SK-N-SH treated with all-trans-retinoic acid at 6 μM for 48 hours (cell line): ENCODE data around the gene RTN4IP1.

Experiments used
- ATAC-seq: fragments of 200-7000 bp; cut with Tn5 transposase; 3 replicates; pipeline ENCODE4 v1.9.1; 2020; ENCODE audit warnings: mild to moderate bottlenecking, moderate library complexity
- ARNTL ChIP-seq: fragments of 450-650 bp; formaldehyde crosslinking; IDR thresholded peaks from 2 replicates; pipeline ENCODE4 v1.5.0; 2020; ENCODE audit warnings: low read depth, mild to moderate bottlenecking, moderate library complexity, borderline replicate concordance
- BACH2 ChIP-seq: fragments of 250-450 bp; sonication (Bioruptor Pico); IDR thresholded peaks from 2 replicates; pipeline ENCODE4 v1.9.0; 2021; ENCODE audit warnings: mild to moderate bottlenecking, borderline replicate concordance
- CREB5 ChIP-seq: fragments of 250-450 bp; sonication (Bioruptor Pico); IDR thresholded peaks from 2 replicates; pipeline ENCODE4 v1.5.1; 2020; ENCODE audit warnings: low read depth, mild to moderate bottlenecking, moderate library complexity
- CSDC2 ChIP-seq: fragments of 250-450 bp; sonication (Bioruptor Pico); IDR thresholded peaks from 2 replicates; pipeline ENCODE4 v1.5.0; 2020; ENCODE audit warnings: mild to moderate bottlenecking, moderate library complexity
- CSRNP3 ChIP-seq: fragments of 250-450 bp; sonication (Bioruptor Pico); IDR thresholded peaks from 2 replicates; pipeline ENCODE4 v1.5.1; 2021; ENCODE audit warnings: mild to moderate bottlenecking, moderate library complexity
- ESRRG ChIP-seq: fragments of 250-450 bp; sonication (Bioruptor Pico); IDR thresholded peaks from 2 replicates; pipeline ENCODE4 v1.6.1; 2021; ENCODE audit warnings: mild to moderate bottlenecking
- GLIS3 ChIP-seq: fragments of 250-450 bp; sonication (Bioruptor Pico); IDR thresholded peaks from 2 replicates; pipeline ENCODE4 v1.5.0; 2020; ENCODE audit warnings: mild to moderate bottlenecking, moderate library complexity
- ISL1 ChIP-seq: fragments of 250-450 bp; sonication (Bioruptor Pico); IDR thresholded peaks from 2 replicates; pipeline ENCODE4 v2.1.2; 2022; ENCODE audit warnings: mild to moderate bottlenecking, moderate library complexity
- PATZ1 ChIP-seq: fragments of 250-450 bp; sonication (Bioruptor Pico); IDR thresholded peaks from 2 replicates; pipeline ENCODE4 v1.8.0; 2020; ENCODE audit warnings: mild to moderate bottlenecking, moderate library complexity, borderline replicate concordance
- POU6F1 ChIP-seq: fragments of 250-450 bp; sonication (Bioruptor Pico); IDR thresholded peaks from 2 replicates; pipeline ENCODE4 v1.8.0; 2021; ENCODE audit warnings: low read depth, mild to moderate bottlenecking, moderate library complexity, borderline replicate concordance
- PPARA ChIP-seq: fragments of 250-450 bp; sonication (Bioruptor Pico); IDR thresholded peaks from 2 replicates; pipeline ENCODE4 v1.5.0; 2020; ENCODE audit warnings: mild to moderate bottlenecking, borderline replicate concordance
- RARB ChIP-seq: fragments of 250-450 bp; sonication (Bioruptor Pico); IDR thresholded peaks from 2 replicates; pipeline ENCODE4 v1.8.0; 2021; ENCODE audit warnings: mild to moderate bottlenecking, moderate library complexity
- SNAI2 ChIP-seq: fragments of 250-450 bp; sonication (Bioruptor Pico); IDR thresholded peaks from 2 replicates; pipeline ENCODE4 v1.5.0; 2020; ENCODE audit warnings: mild to moderate bottlenecking, moderate library complexity
- TCF4 ChIP-seq: fragments of 250-450 bp; sonication (Bioruptor Pico); IDR thresholded peaks from 2 replicates; pipeline ENCODE4 v1.8.0; 2021; ENCODE audit warnings: mild to moderate bottlenecking, moderate library complexity, borderline replicate concordance
- TOX ChIP-seq: fragments of 250-450 bp; sonication (Bioruptor Pico); IDR thresholded peaks from 2 replicates; pipeline ENCODE4 v1.8.0; 2021; ENCODE audit warnings: mild to moderate bottlenecking, moderate library complexity, borderline replicate concordance
- TSHZ2 ChIP-seq: fragments of 250-450 bp; sonication (Bioruptor Pico); IDR thresholded peaks from 2 replicates; pipeline ENCODE4 v1.5.0; 2020; ENCODE audit warnings: mild to moderate bottlenecking, moderate library complexity
- ZC3H10 ChIP-seq: fragments of 250-450 bp; sonication (Bioruptor Pico); IDR thresholded peaks from 2 replicates; pipeline ENCODE4 v1.5.1; 2021; ENCODE audit warnings: mild to moderate bottlenecking, moderate library complexity
- ZFP3 ChIP-seq: fragments of 250-450 bp; sonication (Bioruptor Pico); IDR thresholded peaks from 2 replicates; pipeline ENCODE4 v1.5.0; 2020; ENCODE audit warnings: mild to moderate bottlenecking, moderate library complexity
- ZFP30 ChIP-seq: fragments of 450-650 bp; formaldehyde crosslinking; IDR thresholded peaks from 2 replicates; pipeline ENCODE4 v1.5.0; 2022; ENCODE audit warnings: mild to moderate bottlenecking, moderate library complexity
- ZNF565 ChIP-seq: fragments of 450-650 bp; formaldehyde crosslinking; conservative IDR thresholded peaks from 2 replicates; pipeline ENCODE4 v1.5.0; 2020; ENCODE audit warnings: low read depth, mild to moderate bottlenecking, moderate library complexity
- ZNF70 ChIP-seq: fragments of 450-650 bp; formaldehyde crosslinking; IDR thresholded peaks from 2 replicates; pipeline ENCODE4 v1.5.0; 2020; ENCODE audit warnings: mild to moderate bottlenecking, moderate library complexity
- ZNF8 ChIP-seq: fragments of 450-650 bp; formaldehyde crosslinking; IDR thresholded peaks from 2 replicates; pipeline ENCODE4 v1.5.0; 2020; ENCODE audit warnings: mild to moderate bottlenecking, moderate library complexity

The RTN4IP1 gene

GRCh38 chr6:106619223-106619622, 10.1 kb downstream of the RTN4IP1 start:
- no peak for ATAC-seq
- no peak for TF ChIP-seq SNAI2
- no peak for TF ChIP-seq RARB
- no peak for TF ChIP-seq PATZ1
- no peak for TF ChIP-seq BACH2
- no peak for TF ChIP-seq TSHZ2 (CRISPR knock-in tag)

- no peak for ATAC-seq
These were observed 11.0 kb downstream of the RTN4IP1 start for GRCh38 chr6:106618324-106618723.

GRCh38 chr6:106617857-106618256, 11.4 kb downstream of the RTN4IP1 start:
- no peak for TF ChIP-seq RARB
- no peak for TF ChIP-seq ISL1 (CRISPR knock-in tag)
- TF ChIP-seq ZNF70 (CRISPR knock-in tag) = no peak
- TF ChIP-seq, all 23 proteins: peak for 0
- ATAC-seq = no peak

More at GRCh38 chr6:106618324-106618723, 11.0 kb downstream of the RTN4IP1 start:
- TF ChIP-seq RARB (no peak), CREB5 (CRISPR knock-in tag) (no peak), ZC3H10 (CRISPR knock-in tag) (no peak), TOX (CRISPR knock-in tag) (no peak), PPARA (CRISPR knock-in tag) (no peak), POU6F1 (CRISPR knock-in tag) (no peak), ZFP30 (CRISPR knock-in tag) (no peak), ESRRG (CRISPR knock-in tag) (no peak), TCF4 (CRISPR knock-in tag) (no peak)

- TF ChIP-seq TCF4 (CRISPR knock-in tag) (no peak), ISL1 (CRISPR knock-in tag) (no peak), ZFP3 (CRISPR knock-in tag) (no peak), RARB (no peak), ZNF8 (no peak), PATZ1 (no peak), CSRNP3 (no peak), ZC3H10 (CRISPR knock-in tag) (no peak), ZFP30 (CRISPR knock-in tag) (no peak), CSDC2 (CRISPR knock-in tag) (no peak), ARNTL (CRISPR knock-in tag) (no peak), SNAI2 (no peak), POU6F1 (CRISPR knock-in tag) (no peak), CREB5 (CRISPR knock-in tag) (no peak), GLIS3 (CRISPR knock-in tag) (no peak), ZNF565 (CRISPR knock-in tag) (no peak)
- TF ChIP-seq, all 23 proteins: peak for 0
- no peak for ATAC-seq
These were observed 12.0 kb downstream of the RTN4IP1 start for GRCh38 chr6:106617302-106617701.
